ENCODE measurements around the gene AOAH.
"Not testable (repeated sequence)": the region's sequence is repeated elsewhere in the genome, so short reads cannot be mapped to it uniquely, and the experiment has no call there.

AOAH gene

DNA sequence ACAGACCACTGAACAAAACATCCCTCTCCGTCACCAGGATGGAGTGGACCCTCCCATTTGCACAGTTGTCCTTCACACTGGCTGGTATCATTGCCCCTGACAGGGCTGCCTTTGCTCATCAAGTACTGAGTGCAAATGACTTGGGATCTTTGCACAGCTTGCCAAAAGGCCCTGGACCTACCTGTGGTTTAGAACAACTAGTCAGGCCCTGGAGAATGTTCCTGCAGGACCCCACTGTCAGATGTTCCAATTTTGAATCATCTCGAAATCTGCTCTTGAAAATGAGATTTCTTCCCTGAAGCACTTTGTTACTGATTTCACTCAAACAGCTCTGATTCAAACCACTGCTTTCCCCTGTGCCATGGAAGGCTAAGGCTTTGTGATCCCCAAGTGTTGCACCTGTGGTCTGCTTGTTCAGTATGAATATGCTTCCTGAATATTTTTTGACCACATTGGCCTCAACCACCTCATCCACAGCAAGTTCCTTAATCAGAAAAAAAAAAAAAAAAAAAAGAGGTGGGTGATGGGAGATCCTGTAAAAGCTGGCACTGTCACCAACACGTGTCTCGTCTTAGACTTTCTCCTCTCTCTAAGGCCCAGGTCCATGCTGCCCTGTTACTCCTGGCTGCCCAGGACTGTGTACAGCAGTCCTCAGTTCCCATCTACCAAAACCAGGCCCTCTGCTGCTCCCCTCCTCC is 2.7 kb upstream of the AOAH start:
- no peaks in the 10 kb centered on the region for H3K9me3 ChIP-seq (ENCODE audit: control insufficient read depth, insufficient read depth, low read length)
- no peaks in the 10 kb centered on the region for H3K36me3 ChIP-seq (ENCODE audit: insufficient read depth, low read length)
- H3K9ac ChIP-seq (ENCODE audit: low read depth, low read length), result no peak overlapping the region
- no peaks in the 10 kb centered on the region for H3K4me1 ChIP-seq (ENCODE audit: insufficient read depth, low read length)

DNA sequence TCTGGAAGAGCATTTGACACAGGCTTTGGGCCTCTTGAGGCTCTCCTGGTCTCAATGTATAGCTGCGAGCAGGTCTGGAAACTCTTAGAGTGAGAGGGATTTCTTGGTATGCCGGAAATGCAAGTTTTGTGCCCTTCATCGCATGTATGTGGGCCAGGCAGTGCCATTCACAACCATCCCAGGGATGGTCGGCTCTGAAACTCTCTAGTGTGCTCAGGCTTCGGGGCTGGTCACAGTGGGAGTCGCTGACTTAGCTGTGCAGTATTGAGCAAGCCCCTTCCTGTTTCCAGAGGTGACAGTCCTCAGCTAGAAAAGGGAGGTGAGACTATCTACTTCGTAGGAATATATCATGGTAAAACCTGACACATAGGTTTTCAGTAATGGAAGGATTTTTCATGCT is 2.0 kb upstream of the AOAH start:
- Histone ChIP-seq H3K4me1 (ENCODE audit: insufficient read depth, low read length) (no peaks in the 10 kb centered on the region), H3K9me3 (ENCODE audit: control insufficient read depth, insufficient read depth, low read length) (no peaks in the 10 kb centered on the region), H3K36me3 (ENCODE audit: insufficient read depth, low read length) (no peaks in the 10 kb centered on the region), H3K9ac (ENCODE audit: low read depth, low read length) (no peak overlapping the region)

DNA sequence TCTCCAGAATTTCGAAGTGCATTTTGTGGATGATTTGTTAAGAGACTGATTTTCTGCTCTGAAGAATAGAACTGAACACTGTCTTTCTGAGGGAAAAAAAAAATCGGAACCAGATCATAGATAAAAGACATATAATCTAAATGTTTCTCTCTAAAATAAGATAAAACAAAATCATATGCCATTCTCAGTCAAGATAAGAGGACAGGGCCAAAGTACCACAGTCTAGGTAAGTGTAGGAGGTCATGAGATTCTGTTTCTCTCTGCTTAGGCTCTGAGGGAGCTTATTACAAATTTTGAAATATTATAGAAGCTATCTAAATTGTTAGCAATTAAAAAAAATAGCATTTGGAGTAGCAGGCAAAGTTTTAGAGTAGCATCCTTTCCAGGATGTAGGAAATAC is 702 bp upstream of the AOAH start:
- H3K36me3 ChIP-seq (ENCODE audit: insufficient read depth, low read length), result no peaks in the 10 kb centered on the region
- H3K9ac ChIP-seq (ENCODE audit: low read depth, low read length), result no peak overlapping the region
- no peaks in the 10 kb centered on the region for H3K9me3 ChIP-seq (ENCODE audit: control insufficient read depth, insufficient read depth, low read length)
- no peaks in the 10 kb centered on the region for H3K4me1 ChIP-seq (ENCODE audit: insufficient read depth, low read length)

DNA sequence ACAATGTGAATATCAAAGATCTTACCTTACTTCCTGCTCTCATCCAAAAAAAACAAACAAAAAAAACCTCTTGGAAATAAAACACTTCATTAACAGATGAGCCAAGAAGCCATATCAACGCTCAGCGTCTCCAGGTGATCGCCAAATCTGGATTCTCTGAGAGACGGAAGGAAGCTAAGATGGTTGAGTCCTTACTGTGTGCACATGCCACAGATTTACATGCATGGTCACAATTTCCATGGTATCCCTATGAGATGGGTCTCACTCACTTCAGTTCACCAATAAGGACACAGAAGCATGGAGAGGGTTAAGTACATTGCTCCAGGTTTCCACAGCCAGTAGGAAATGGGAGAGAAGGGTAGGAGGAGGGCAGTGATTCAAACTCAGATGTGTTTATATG is 1.0 kb downstream of the AOAH start:
- Histone ChIP-seq H3K9ac (ENCODE audit: low read depth, low read length) (no peak overlapping the region), H3K4me1 (ENCODE audit: insufficient read depth, low read length) (no peaks in the 10 kb centered on the region), H3K9me3 (ENCODE audit: control insufficient read depth, insufficient read depth, low read length) (no peaks in the 10 kb centered on the region), H3K36me3 (ENCODE audit: insufficient read depth, low read length) (no peaks in the 10 kb centered on the region)

DNA sequence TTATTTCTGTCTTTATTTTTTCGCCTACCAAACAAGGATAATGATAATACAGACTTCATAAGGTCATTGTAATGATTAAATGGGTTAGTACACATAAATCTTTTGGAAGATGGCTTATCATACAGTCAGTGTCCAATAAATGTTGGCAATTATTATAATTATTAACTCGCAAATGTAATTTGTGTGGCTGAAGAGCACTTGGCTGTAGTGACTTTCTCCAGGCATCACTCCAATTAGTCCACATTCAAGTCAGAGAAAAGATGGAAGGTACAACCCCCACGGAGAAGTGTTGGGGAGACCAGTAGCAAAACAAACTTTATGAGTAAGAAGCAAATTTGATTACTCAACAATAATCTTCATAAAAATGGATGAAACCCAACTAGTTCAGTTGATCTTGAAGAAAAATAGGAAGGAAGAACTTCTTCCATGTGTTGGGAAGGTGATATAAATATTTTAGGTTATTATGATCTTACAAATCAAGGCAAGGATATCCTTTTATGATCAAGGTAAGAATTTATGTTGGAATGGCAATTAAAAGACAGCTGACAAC is 5.1 kb downstream of the AOAH start:
- Histone ChIP-seq H3K9ac (ENCODE audit: low read depth, low read length) (no peak overlapping the region), H3K4me1 (ENCODE audit: insufficient read depth, low read length) (no peaks in the 10 kb centered on the region), H3K9me3 (ENCODE audit: control insufficient read depth, insufficient read depth, low read length) (no peaks in the 10 kb centered on the region), H3K36me3 (ENCODE audit: insufficient read depth, low read length) (no peaks in the 10 kb centered on the region)

DNA sequence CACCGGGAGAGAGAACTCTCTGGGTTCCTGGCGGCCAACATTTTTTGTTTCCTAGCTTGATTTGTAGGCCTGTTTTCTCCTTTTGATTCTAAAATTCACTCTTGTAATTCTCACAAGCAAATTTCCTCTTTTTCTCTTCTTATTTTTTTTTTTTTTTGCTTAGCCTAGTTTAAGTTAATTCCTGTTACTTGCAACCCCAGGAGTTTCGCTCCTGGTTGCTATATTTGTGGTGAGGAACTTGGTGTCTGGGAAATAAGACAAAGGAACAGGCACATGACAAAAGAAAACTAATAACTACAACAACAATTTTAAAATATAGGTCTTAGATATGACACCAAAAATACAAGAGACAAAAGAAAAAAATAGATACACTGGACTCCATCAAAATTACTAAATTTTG is 6.7 kb downstream of the AOAH start:
- no peaks in the 10 kb centered on the region for H3K4me1 ChIP-seq (ENCODE audit: insufficient read depth, low read length)
- no peaks in the 10 kb centered on the region for H3K36me3 ChIP-seq (ENCODE audit: insufficient read depth, low read length)
- no peak overlapping the region for H3K9ac ChIP-seq (ENCODE audit: low read depth, low read length)
- no peaks in the 10 kb centered on the region for H3K9me3 ChIP-seq (ENCODE audit: control insufficient read depth, insufficient read depth, low read length)

DNA sequence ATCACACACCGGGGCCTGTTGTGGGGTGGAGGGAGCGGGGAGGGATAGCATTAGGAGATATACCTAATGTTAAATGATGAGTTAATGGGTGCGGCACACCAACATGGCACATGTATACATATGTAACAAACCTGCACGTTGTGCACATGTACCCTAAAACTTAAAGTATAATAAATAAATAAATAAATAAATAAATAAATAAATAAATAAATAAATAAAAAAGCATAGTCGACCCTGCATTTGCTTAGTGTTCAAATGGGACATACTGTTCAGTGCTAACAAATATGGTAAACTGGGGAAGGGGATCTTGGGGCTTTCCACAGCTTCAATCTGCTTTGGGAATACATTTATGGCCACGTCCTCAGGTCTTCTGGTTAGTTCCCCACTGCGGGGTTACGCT is 7.5 kb downstream of the AOAH start:
- not testable (repeated sequence) for H3K9me3 ChIP-seq (ENCODE audit: control insufficient read depth, insufficient read depth, low read length); H3K4me1 ChIP-seq (ENCODE audit: insufficient read depth, low read length); H3K9ac ChIP-seq (ENCODE audit: low read depth, low read length); H3K36me3 ChIP-seq (ENCODE audit: insufficient read depth, low read length)

DNA sequence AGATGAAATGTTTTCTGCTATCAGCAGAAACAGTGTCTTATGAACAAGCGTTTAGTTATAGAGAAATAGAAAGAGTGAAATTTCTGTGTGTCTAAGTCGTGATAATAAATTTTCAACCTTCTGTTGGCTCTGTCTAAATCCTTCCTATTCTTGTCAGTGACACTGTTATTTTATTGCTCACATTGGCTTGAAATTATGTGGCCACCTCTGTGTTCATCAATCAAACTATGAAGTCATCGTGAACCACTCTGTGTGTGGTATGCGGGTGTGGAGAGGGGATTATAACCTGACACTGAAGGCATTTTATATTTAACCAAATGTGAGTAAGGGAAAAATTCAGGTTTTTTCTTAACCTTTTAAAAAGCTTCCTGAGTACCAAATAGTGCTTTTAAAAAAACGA is 12.3 kb downstream of the AOAH start:
- peaks cover 9% of the 10 kb centered on the region; the same call in 1 of the 2 replicates for H3K4me1 ChIP-seq (ENCODE audit: insufficient read depth, low read length)
- H3K9me3 ChIP-seq (ENCODE audit: control insufficient read depth, insufficient read depth, low read length), result no peaks in the 10 kb centered on the region
- H3K36me3 ChIP-seq (ENCODE audit: insufficient read depth, low read length), result no peaks in the 10 kb centered on the region
- H3K9ac ChIP-seq (ENCODE audit: low read depth, low read length), result no peak overlapping the region

DNA sequence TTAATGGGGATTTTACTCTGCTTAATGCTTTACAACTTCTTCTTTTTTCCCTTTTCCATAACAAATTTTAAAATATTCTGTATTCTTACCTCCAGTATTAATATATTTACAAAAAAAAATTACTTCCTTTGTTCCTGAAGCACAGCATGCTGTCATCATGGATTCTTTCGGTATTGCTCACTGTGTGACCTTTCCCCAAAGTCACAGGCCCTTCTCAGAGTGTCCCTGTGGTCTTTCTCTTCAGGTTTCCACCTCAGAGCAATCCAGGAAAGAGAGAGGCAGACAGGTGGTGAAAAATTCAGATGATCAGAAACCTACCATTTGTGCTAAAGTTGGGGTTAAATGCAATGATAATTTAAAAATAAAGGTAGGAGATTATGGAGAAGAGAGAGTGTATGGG is 13.0 kb downstream of the AOAH start:
- H3K9ac ChIP-seq (ENCODE audit: low read depth, low read length), result no peak overlapping the region
- peaks cover 9% of the 10 kb centered on the region; the same call in 1 of the 2 replicates for H3K4me1 ChIP-seq (ENCODE audit: insufficient read depth, low read length)
- no peaks in the 10 kb centered on the region for H3K36me3 ChIP-seq (ENCODE audit: insufficient read depth, low read length)
- no peaks in the 10 kb centered on the region for H3K9me3 ChIP-seq (ENCODE audit: control insufficient read depth, insufficient read depth, low read length)

DNA sequence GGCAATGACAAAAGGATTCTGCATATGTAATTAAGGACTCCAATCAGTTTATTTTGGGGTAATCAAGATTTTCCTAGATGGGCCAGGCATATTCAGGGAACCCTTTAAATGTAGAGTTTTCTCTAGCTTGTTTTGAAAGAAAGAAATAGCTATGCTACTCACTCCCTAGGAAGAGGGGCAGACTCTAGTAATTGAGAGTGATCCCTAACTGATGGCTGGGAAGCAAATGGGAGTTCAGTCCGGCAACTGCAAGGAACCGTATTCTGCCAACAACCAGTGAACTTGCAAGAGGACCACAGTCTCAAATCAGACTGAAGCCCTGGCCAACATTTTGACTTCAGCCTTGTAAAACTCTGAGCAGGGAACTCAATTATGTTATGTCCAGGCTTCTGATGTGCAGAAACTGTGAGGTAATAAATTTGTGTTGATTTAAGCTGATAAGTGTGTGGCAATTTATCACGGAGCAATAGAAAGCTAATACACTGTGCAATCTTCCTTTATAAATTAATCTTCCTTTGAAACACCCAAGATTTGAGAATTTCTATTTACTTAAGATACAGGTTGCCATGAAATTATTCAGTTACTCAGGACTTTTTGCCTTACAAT is 14.0 kb downstream of the AOAH start:
- Histone ChIP-seq H3K9ac (ENCODE audit: low read depth, low read length) (no peak overlapping the region), H3K9me3 (ENCODE audit: control insufficient read depth, insufficient read depth, low read length) (no peaks in the 10 kb centered on the region), H3K4me1 (ENCODE audit: insufficient read depth, low read length) (peaks cover 9% of the 10 kb centered on the region; the same call in 1 of the 2 replicates), H3K36me3 (ENCODE audit: insufficient read depth, low read length) (no peaks in the 10 kb centered on the region)

DNA sequence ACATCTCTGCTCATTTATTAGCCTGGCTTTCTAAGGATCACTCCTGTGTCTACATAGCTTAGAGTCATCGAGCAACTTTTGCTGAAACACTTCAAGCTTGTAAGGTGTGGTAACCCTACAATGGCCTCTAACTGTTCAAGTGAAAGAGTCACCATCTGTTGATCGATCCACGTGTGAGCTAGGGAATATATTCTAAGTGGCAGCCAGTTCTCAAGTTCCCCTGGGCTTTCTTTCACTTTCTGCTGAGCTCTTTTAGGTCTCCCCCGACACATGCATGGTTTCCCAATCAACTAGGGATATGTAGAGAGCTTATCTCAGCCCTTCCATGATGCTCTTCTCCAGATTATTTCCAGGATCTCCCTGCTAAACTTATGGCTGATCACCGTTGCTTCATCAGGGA is 15.5 kb downstream of the AOAH start:
- no peaks in the 10 kb centered on the region for H3K9me3 ChIP-seq (ENCODE audit: control insufficient read depth, insufficient read depth, low read length)
- H3K9ac ChIP-seq (ENCODE audit: low read depth, low read length), result no peak overlapping the region
- peaks cover 9% of the 10 kb centered on the region; the same call in 1 of the 2 replicates for H3K4me1 ChIP-seq (ENCODE audit: insufficient read depth, low read length)
- H3K36me3 ChIP-seq (ENCODE audit: insufficient read depth, low read length), result no peaks in the 10 kb centered on the region

DNA sequence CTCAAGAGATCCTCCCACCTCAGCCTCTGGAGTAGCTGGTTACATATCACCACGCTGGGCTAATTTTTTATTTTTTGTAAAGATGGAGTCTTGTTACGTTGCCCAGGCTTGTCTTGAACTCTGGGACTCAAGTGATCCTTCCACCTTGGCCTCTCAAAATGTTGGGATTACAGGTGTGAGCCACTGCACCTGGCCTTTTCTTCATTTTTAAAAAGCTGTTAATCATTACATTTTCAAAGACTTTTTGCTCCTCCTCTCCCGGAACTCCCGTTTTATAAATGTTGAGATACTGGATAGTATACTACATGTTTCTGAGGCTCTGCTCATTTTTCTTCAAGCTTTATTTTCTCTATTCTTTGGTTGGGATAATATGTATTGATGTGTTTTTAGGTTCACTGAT is 16.4 kb downstream of the AOAH start:
- Histone ChIP-seq H3K4me1 (ENCODE audit: insufficient read depth, low read length) (peaks cover 9% of the 10 kb centered on the region; the same call in 1 of the 2 replicates), H3K36me3 (ENCODE audit: insufficient read depth, low read length) (no peaks in the 10 kb centered on the region), H3K9ac (ENCODE audit: low read depth, low read length) (no peak overlapping the region), H3K9me3 (ENCODE audit: control insufficient read depth, insufficient read depth, low read length) (no peaks in the 10 kb centered on the region)

DNA sequence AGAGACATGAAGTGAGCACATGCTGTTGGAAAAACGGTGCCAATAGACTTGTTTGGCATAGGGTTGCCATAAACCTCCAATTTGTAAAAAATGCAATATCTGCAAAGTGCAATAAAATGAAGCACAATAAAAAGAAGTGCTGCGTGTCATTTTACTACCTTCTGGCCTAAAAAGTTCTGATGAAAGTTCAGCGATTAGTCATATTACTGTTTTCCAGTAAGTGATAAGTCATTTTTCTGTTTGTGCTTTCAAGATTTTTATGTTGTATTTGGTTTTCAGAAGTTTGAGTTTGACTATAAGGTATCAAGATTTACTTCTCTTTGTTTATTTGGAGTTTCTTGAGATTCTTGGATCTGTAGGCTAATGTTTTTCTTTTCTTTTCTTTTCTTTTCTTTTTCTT is 16.8 kb downstream of the AOAH start:
- Histone ChIP-seq H3K36me3 (ENCODE audit: insufficient read depth, low read length) (no peaks in the 10 kb centered on the region), H3K4me1 (ENCODE audit: insufficient read depth, low read length) (peaks cover 9% of the 10 kb centered on the region; the same call in 1 of the 2 replicates), H3K9me3 (ENCODE audit: control insufficient read depth, insufficient read depth, low read length) (no peaks in the 10 kb centered on the region), H3K9ac (ENCODE audit: low read depth, low read length) (no peak overlapping the region)

DNA sequence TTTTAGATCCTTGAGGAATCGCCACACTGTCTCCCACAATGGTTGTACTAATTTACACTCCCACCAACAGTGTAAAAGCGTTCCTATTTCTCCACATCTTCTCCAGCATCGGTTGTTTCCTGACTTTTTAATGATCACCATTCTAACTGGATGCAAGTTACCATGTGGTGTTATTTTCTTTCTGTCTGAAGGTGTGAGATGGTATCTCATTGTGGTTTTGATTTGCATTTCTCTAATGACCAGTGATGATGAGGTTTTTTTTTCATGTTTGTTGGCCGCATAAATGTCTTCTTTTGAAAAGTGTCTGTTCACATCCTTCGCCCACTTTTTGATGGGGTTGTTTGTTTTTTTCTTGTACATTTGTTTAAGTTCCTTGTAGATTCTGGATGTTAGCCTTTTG is 20.4 kb downstream of the AOAH start:
- not testable (repeated sequence) for H3K4me1 ChIP-seq (ENCODE audit: insufficient read depth, low read length); H3K9ac ChIP-seq (ENCODE audit: low read depth, low read length); H3K9me3 ChIP-seq (ENCODE audit: control insufficient read depth, insufficient read depth, low read length); H3K36me3 ChIP-seq (ENCODE audit: insufficient read depth, low read length)

DNA sequence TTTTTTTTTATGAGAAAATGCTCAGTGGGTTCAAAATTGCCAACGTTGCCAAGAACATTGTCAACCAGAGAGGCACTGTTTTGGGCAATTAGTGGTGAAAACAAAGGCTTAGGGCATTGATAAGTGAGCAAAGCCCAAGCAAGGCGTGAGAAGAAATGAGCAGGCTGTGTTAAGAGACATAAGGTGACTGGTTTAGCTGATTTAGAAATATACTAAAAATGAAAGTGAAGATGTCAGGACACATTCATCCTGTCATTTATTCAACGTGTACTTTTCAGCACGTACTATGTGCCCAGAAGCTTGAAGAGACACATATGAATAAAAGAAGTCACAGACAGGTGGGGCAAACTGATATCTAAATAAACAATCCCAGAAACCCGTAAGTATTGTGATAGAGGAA is 31.8 kb downstream of the AOAH start:
- no peaks in the 10 kb centered on the region for H3K36me3 ChIP-seq (ENCODE audit: insufficient read depth, low read length)
- H3K4me1 ChIP-seq (ENCODE audit: insufficient read depth, low read length), result no peaks in the 10 kb centered on the region
- H3K9me3 ChIP-seq (ENCODE audit: control insufficient read depth, insufficient read depth, low read length), result no peaks in the 10 kb centered on the region
- no peak overlapping the region for H3K9ac ChIP-seq (ENCODE audit: low read depth, low read length)

Data from ES-I3 (cell line).